ENCODE results near the gene TENM4. TPM values are rescaled to one million over a fixed set of nuclear protein-coding genes. Genes with fewer than 3 reads are reported as not detected.

TENM4 gene
- polyA plus RNA-seq, 1 donor from 2014 or later = not detected

- Mint-ChIP-seq H3K27ac (no peak overlapping the region), H3K36me3 (no peaks in the 10 kb centered on the region), H3K27me3 (peaks cover 13% of the 10 kb centered on the region), H3K9me3 (peaks cover 0 to 2% (median 0%) of the 10 kb centered on the region in 3 donors), H3K4me1 (no peaks in the 10 kb centered on the region), H3K4me3 (no peak overlapping the region)
Measured at GRCh38 chr11:79371724-79372123, 69.1 kb downstream of the TENM4 start.

- Mint-ChIP-seq H3K4me1 (no peaks in the 10 kb centered on the region), H3K36me3 (no peaks in the 10 kb centered on the region), H3K27ac (no peak overlapping the region), H3K27me3 (peaks cover 13% of the 10 kb centered on the region), H3K9me3 (peaks cover 0 to 2% (median 0%) of the 10 kb centered on the region in 3 donors), H3K4me3 (no peak overlapping the region)
Measured at GRCh38 chr11:79371152-79371551, 69.7 kb downstream of the TENM4 start.

DNA sequence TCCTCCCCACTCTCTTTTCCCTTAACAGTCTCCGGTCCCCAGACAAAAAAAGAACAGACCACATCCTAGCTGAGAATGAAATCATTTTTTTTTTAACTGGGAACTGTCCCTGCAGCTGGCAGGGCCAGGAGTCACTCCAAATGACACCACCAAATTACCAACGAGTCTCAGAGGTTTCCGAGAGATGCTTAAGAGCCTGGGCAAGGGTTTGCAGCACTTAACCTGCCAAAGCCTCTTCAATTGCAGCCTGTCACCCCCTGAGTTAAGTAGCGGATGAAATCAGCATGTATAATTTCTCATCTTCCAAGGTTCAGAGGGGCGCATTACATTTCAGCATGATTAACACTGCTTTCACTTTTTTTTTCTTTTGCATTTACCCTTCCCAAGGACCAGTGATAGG, 71.8 kb downstream of the TENM4 start:
- H3K27ac Mint-ChIP-seq = no peak overlapping the region
- H3K4me3 Mint-ChIP-seq = no peak overlapping the region
- no peaks in the 10 kb centered on the region for H3K4me1 Mint-ChIP-seq
- peaks cover 0 to 2% (median 0%) of the 10 kb centered on the region in 3 donors for H3K9me3 Mint-ChIP-seq
- H3K36me3 Mint-ChIP-seq = no peaks in the 10 kb centered on the region
- H3K27me3 Mint-ChIP-seq = peaks cover 13% of the 10 kb centered on the region

- Mint-ChIP-seq H3K9me3 (peaks cover 0 to 2% (median 0%) of the 10 kb centered on the region in 3 donors), H3K36me3 (no peaks in the 10 kb centered on the region), H3K27me3 (peaks cover 10% of the 10 kb centered on the region), H3K27ac (no peak overlapping the region), H3K4me3 (no peak overlapping the region), H3K4me1 (no peaks in the 10 kb centered on the region)
Measured at GRCh38 chr11:79367844-79368243, 73.0 kb downstream of the TENM4 start.

DNA sequence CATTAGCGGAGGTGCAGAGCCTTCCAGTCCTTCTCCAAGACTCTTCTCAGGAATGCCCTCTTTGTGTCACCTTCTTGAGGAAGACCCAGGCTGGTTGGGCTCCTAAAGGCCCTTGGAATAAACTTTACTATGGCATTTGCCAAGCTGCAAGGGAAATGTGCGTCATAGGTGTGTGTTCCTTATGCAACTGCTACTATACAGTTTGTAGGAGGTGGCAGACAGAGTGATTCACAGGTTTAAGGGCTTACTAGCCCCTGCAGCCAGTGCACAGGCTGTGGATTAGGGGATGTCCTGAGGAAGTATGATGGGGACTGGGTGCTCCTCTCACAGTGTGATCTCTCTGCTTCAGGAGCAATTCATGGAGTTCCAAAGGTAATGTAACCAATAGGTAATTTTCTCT, 74.6 kb downstream of the TENM4 start:
- Mint-ChIP-seq H3K27ac (no peak overlapping the region), H3K4me3 (no peak overlapping the region), H3K9me3 (no peaks in the 10 kb centered on the region), H3K4me1 (no peaks in the 10 kb centered on the region), H3K27me3 (peaks cover 10% of the 10 kb centered on the region), H3K36me3 (no peaks in the 10 kb centered on the region)

DNA sequence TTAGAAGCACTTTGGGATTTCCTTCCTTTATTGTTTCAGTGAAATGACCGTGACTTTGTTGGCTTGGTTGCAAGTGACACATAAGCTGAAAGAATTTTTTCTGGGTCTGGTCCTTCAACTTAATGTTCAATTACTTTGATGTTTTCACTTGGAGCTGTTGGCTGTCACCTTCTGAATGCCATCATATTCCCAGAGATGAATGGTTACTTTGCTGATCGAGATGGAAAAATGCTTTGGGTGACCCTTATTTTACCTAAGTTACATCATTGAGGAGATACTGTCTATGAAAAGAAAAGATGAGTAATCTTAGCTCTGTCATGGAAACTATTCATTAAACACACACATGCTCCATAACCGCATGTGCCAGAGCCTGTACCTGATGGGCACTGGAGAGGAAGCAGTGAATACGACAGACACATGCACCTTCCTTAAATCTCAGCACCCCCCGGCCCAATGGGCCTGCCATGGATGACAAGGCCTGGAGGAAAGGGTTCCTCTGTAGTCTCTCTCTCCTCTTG, 76.9 kb downstream of the TENM4 start:
- Mint-ChIP-seq H3K4me1 (no peaks in the 10 kb centered on the region), H3K27ac (no peak overlapping the region), H3K4me3 (no peak overlapping the region), H3K27me3 (no peaks in the 10 kb centered on the region), H3K36me3 (no peaks in the 10 kb centered on the region), H3K9me3 (no peaks in the 10 kb centered on the region)

DNA sequence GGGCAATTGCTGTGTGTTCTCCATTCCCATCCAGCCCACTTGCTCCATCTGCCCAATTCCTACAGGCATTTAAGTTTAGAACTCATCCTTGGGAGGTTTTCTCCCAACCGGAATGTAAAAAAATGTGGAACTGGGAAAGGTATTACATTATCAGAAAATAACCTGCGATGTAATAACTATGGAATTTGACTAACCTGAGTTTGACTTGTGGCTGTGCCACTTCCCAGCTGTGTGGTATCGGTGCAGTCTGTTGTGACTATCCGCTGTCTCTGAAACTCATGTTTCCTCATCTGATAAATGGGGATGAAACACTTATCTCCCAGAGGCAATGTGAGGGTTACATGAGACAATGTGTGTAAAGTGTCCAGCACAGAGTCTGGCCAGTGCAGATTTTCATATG, 77.6 kb downstream of the TENM4 start:
- Mint-ChIP-seq H3K27me3 (no peaks in the 10 kb centered on the region), H3K4me1 (no peaks in the 10 kb centered on the region), H3K36me3 (no peaks in the 10 kb centered on the region), H3K27ac (no peak overlapping the region), H3K9me3 (no peaks in the 10 kb centered on the region), H3K4me3 (no peak overlapping the region)

GRCh38 chr11:79362821-79363220, 78.0 kb downstream of the TENM4 start:
- no peaks in the 10 kb centered on the region for H3K36me3 Mint-ChIP-seq
- H3K27me3 Mint-ChIP-seq = peaks cover 3% of the 10 kb centered on the region
- H3K4me1 Mint-ChIP-seq = no peaks in the 10 kb centered on the region
- no peaks in the 10 kb centered on the region for H3K9me3 Mint-ChIP-seq
- H3K4me3 Mint-ChIP-seq = no peak overlapping the region
- no peak overlapping the region for H3K27ac Mint-ChIP-seq

GRCh38 chr11:79362206-79362757, 78.5 kb downstream of the TENM4 start:
- Mint-ChIP-seq H3K36me3 (no peaks in the 10 kb centered on the region), H3K9me3 (no peaks in the 10 kb centered on the region), H3K27ac (no peak overlapping the region), H3K4me1 (no peaks in the 10 kb centered on the region), H3K4me3 (no peak overlapping the region), H3K27me3 (peaks cover 3% of the 10 kb centered on the region)

GRCh38 chr11:79358258-79358657, 82.6 kb downstream of the TENM4 start:
- H3K9me3 Mint-ChIP-seq = no peaks in the 10 kb centered on the region
- H3K4me3 Mint-ChIP-seq = no peak overlapping the region
- H3K4me1 Mint-ChIP-seq = peaks cover 0 to 2% (median 0%) of the 10 kb centered on the region in 3 donors
- H3K27ac Mint-ChIP-seq = no peak overlapping the region
- peaks cover 5% of the 10 kb centered on the region for H3K27me3 Mint-ChIP-seq
- H3K36me3 Mint-ChIP-seq = no peaks in the 10 kb centered on the region

GRCh38 chr11:79353706-79354105, 87.1 kb downstream of the TENM4 start:
- Mint-ChIP-seq H3K36me3 (no peaks in the 10 kb centered on the region), H3K27ac (no peak overlapping the region), H3K27me3 (peaks cover 8% of the 10 kb centered on the region)

DNA sequence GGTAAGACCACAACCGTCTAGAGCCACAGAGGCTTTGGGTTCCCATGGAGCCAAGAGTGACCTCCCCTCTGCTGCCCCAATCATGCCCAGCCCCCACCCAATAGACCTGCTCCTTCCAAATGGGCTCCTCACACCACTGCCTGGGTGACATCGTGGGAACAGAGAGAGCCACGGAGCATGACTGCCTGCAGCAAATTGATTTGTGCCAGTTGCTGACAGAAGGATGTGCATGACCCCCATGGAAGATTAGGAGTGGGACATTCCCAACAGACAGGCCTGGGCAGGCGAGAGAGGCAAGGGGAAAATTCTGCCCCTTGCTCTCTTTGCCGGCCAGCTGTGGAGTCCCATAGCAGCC, 88.5 kb downstream of the TENM4 start:
- no peak overlapping the region for H3K27ac Mint-ChIP-seq
- no peaks in the 10 kb centered on the region for H3K9me3 Mint-ChIP-seq
- H3K27me3 Mint-ChIP-seq = peaks cover 7% of the 10 kb centered on the region
- no peaks in the 10 kb centered on the region for H3K36me3 Mint-ChIP-seq
- H3K4me3 Mint-ChIP-seq = no peak overlapping the region
- peaks cover 0 to 2% (median 0%) of the 10 kb centered on the region in 3 donors for H3K4me1 Mint-ChIP-seq

More at GRCh38 chr11:79353706-79354105, 87.1 kb downstream of the TENM4 start:
- H3K9me3 Mint-ChIP-seq = no peaks in the 10 kb centered on the region
- no peak overlapping the region for H3K4me3 Mint-ChIP-seq
- peaks cover 0 to 2% (median 0%) of the 10 kb centered on the region in 3 donors for H3K4me1 Mint-ChIP-seq

- Mint-ChIP-seq H3K27me3 (peaks cover 5% of the 10 kb centered on the region), H3K4me1 (peaks cover 0 to 3% (median 0%) of the 10 kb centered on the region in 3 donors), H3K9me3 (no peaks in the 10 kb centered on the region), H3K36me3 (no peaks in the 10 kb centered on the region), H3K27ac (no peak overlapping the region), H3K4me3 (no peak overlapping the region)
Measured at GRCh38 chr11:79348976-79349682, 91.7 kb downstream of the TENM4 start.

DNA sequence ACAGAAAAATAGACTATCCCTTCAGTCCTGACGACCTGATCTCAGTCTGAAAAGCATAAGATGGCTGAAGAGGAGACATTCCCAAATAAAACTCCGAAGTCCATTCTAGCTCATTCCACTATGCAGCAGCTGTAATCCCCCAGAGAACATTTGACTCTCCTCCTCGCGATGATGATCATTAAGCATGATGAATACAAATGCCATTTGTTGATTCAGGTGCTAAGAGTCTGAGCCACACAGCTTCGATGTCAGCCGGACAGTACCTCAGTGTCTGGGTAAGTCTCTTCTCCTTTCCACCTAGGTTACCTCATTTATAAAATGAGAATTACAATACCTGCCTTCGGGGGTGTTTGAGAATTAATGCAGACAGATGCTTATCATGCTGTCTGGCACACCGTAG, 94.8 kb downstream of the TENM4 start:
- Mint-ChIP-seq H3K36me3 (no peaks in the 10 kb centered on the region), H3K9me3 (peaks cover 0 to 2% (median 0%) of the 10 kb centered on the region in 3 donors), H3K4me3 (no peak overlapping the region), H3K27ac (no peak overlapping the region), H3K27me3 (peaks cover 5% of the 10 kb centered on the region), H3K4me1 (peaks cover 0 to 3% (median 0%) of the 10 kb centered on the region in 3 donors)

DNA sequence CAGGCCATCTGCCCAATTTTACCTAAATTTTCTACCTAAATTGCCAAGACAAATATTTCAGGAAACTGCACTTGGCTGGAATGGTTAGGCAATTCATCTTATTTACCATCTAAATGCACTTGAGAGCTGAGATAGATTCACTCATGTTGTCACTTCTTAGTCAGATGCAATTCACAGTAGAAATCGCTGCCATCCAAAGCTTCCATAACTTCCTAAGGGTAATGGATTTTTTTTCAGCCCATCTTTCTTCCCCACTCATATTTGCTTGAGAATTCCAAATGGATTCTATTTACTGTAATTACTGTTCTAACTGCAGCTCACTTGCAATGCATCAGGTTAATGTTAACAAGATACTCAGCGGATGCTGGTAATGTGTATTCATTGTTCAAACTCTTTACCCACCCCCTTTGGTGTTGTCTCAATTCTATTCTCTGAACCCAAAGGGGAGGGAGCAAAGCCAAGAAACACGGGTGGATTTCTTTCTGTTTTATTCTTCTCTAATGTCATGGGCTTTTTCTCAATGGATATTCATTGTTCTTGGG, 96.0 kb downstream of the TENM4 start:
- peaks cover 5% of the 10 kb centered on the region for H3K27me3 Mint-ChIP-seq

More for the DNA sequence above, 96.0 kb downstream of the TENM4 start:
- H3K4me3 Mint-ChIP-seq = no peak overlapping the region
- no peaks in the 10 kb centered on the region for H3K36me3 Mint-ChIP-seq
- no peak overlapping the region for H3K27ac Mint-ChIP-seq
- H3K4me1 Mint-ChIP-seq = peaks cover 0 to 3% (median 0%) of the 10 kb centered on the region in 3 donors
- peaks cover 0 to 2% (median 1%) of the 10 kb centered on the region in 3 donors for H3K9me3 Mint-ChIP-seq

All from IgD-negative memory B cell (primary cell).